GM18526 (cell line): ENCODE results near the gene AATF.

Source experiments
- POLR2A ChIP-seq: IDR thresholded peaks from 3 replicates; pipeline ENCODE4 v1.6.1; 2011; ENCODE audit not compliant: insufficient read length; ENCODE audit errors: extremely low read depth

The AATF gene, protein sequence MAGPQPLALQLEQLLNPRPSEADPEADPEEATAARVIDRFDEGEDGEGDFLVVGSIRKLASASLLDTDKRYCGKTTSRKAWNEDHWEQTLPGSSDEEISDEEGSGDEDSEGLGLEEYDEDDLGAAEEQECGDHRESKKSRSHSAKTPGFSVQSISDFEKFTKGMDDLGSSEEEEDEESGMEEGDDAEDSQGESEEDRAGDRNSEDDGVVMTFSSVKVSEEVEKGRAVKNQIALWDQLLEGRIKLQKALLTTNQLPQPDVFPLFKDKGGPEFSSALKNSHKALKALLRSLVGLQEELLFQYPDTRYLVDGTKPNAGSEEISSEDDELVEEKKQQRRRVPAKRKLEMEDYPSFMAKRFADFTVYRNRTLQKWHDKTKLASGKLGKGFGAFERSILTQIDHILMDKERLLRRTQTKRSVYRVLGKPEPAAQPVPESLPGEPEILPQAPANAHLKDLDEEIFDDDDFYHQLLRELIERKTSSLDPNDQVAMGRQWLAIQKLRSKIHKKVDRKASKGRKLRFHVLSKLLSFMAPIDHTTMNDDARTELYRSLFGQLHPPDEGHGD

DNA sequence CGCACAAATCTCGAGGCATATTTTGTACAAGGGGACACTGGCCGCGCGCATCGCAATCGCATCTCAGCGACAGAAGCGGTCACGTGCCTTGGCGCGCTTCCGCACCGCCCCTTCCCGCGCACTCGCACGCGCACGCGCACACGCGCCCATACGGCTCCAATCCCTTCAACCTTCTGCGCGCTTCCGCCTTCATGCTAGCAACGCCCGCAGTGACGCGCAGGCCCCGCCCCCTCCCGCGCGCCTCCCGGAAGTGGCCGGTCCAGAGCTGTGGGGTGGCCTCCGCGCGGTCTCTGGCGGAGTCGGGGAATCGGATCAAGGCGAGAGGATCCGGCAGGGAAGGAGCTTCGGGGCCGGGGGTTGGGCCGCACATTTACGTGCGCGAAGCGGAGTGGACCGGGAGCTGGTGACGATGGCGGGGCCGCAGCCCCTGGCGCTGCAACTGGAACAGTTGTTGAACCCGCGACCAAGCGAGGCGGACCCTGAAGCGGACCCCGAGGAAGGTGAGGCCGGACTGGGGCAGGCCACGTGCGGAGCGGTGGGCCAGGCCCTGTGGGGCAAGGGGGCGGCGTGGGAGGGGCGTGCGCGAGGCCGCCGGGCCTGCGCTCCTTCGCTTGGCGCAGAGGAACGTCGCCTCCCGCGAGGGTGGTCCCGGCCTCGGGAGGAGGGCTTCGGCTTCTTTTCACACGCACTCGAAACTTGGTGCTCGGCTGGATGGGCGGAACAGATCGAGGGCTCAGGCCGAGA lies at the start of gene AATF:
Gene AATF (plus strand): TSS at position 238 of the 744 bp plus-strand sequence. CDS start 172 bp downstream, at position 410.
- TF ChIP-seq POLR2A: peak; percentile 92

DNA sequence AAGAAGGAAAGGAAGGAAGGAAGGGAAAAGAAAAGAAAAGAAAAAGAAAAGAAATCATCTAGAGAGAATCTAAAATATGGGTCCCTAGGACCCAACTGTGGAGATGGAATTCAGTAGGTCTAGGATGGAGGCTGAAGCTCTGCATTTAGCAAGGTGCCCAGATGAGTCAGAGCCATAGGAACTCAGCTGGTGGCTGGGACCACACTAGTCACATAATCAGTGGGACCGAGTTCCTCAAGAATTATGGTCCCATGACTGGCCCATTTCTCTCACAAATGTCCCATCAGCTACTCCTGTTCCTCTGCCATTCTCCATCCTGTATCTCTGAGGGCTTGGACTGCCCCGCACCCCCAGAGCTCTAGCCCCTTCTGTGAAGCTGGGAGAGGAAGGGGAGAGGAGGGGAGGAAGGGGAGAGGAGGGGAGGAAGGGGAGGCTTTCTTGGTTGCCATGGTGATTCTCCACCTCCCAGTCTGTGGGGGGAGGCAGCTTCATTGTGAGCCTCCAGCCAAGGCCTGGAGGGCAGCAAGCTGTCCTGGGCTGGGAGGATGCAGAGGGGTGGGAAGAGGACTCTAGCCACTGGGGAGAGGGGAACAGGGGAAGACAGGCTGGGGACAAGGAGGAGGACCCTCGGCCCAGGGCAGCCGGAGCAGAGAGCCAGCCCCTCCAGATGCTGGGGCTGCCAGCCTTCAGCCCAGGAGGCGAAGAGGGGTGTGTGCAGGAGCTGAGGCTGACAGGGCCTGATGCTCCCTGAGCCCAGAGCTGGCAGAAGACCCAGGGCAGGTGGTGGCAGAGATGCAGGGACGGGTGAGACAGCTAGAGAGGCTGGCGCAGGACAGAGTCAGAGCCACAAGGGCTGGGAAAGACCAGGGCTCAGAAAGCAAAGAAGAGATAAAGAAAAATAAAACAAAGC lies 49.2 kb upstream of the AATF start:
- TF ChIP-seq POLR2A: no peak

DNA sequence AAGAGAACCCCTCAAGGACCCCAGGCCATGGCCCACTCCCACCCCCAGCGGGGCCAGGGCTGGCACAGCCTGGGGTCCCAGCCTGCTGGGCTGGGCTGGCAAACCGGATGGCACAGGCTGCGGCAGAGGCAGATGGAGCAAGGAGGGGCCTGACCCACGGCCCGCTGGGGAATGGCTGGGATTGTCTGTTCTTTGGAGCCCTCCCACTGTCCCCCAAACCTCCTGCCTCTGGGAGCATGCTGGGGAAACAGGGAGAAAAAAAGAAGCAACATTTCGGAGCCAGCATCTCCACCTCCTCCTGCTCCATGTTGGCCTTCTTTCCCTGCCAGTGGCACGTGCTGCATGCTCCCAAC lies 48.6 kb upstream of the AATF start:
- no peak for TF ChIP-seq POLR2A

DNA sequence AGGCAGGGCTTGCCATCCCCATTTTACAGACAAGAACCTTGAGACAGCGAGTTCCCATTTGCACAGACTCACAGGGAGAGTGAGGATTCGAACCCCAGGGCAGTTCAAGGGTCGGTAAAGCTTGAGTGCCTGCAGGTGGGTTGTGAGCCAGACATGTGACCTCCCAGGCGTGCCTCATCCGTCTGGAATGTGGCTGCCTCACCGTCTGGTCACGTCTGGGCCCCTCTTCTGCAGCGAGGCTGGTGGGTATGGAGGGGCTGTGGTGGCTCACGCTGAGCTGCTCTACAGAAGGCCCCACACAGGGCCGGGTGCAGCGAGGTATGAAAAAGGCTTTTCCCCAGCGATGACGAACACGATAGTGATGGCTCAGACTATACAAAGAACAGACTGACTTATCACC lies 47.2 kb upstream of the AATF start:
- TF ChIP-seq POLR2A: no peak

DNA sequence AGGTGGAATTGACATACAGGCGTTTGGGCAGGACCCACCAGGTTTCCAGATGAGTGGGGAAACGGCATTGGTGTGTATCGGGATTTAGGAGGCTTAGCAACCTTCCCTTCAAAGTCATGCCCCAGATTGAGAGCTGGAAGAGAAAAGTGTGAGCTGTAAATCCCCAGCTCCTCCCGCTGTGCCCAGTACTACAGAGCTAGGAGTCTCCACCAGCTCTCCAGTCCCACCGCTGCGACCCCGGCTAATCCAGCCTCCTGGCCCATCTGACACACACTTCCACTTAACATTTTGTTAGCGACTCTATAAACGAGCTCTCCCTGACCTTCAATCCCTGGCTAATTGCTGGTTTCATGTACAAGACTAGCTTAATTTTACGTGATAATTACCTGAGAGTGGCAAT lies 41.3 kb upstream of the AATF start:
- TF ChIP-seq POLR2A: no peak

DNA sequence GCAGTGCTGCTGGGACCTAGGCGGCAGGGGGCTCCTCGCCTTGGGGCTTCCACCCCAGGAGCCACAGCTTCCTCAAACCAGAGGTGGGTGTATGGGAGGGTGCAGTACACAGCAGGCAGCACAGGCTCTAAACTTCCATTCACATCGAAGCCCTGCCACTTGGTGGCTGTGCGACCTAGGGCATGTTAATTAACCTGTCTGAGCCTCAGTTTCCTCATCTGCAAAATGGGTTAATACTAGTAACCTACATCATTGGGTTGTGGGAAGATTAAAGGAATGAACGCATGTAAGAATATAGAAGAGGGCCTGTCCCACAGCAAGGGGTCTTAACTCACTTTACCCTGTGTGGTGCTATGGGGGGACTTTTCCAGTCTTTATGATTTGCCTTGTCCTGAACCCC lies 38.2 kb upstream of the AATF start:
- TF ChIP-seq POLR2A: no peak

DNA sequence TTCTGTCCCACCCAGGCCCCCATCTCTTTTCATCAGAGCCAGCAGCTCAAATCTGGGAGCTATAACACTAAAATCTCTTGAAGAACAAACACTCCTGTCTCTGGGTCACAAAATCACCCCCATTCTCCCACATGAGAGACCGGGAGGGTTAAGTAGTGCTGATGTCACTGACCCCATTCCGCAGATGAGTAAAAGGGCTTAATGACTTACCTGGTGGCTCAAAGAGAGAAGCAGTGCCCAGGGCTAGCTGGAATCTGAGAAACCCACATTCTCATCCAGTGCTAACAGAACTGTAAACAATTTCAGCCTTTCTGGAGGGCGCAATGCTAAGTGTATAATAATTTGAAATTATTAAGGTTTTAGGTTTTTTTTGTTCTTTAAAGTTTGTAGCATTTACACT lies 37.8 kb upstream of the AATF start:
- no peak for TF ChIP-seq POLR2A

DNA sequence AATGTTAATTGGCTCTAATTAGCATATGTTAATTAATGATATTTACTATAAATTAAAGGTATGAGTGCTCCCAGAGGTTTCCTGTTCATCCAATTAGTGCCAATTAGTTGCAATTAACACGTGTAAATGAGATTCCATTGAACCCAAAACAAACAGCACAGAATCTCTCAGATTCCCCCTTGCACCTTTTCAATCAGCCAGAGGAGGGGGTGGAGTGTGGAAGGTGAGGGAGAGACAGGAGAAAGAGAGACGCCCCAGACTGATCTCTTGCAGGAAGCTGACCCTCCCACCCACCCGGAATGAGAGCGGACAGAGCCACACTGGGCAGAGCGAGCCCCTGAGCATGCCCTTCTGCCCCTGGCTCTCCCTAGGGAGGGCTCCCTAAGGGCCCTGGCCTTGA lies 35.6 kb upstream of the AATF start:
- TF ChIP-seq POLR2A: no peak

DNA sequence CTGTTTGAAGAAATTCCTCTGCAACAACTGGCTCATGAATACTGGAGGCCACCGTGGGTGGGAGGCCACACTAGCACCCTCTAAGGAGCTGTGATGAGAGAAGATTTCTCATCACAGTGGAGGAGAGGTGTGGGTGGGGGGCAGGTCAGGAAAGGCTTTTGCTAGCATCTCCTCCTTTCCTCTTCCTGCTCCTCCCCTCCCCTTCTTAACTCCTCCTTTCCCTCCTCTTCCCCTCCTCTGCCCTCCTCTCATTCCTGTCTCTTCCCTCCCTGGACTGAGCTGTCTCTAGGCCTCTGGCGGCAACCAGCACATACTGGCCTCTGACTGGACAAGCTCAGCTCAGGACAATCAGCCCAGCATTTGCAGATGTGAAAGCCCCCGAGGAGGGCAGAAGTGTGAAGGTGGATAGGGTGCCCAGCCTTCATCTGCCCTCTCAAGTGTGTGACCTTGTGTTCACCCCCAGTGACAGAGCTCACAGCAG lies 30.5 kb upstream of the AATF start:
- TF ChIP-seq POLR2A: no peak

DNA sequence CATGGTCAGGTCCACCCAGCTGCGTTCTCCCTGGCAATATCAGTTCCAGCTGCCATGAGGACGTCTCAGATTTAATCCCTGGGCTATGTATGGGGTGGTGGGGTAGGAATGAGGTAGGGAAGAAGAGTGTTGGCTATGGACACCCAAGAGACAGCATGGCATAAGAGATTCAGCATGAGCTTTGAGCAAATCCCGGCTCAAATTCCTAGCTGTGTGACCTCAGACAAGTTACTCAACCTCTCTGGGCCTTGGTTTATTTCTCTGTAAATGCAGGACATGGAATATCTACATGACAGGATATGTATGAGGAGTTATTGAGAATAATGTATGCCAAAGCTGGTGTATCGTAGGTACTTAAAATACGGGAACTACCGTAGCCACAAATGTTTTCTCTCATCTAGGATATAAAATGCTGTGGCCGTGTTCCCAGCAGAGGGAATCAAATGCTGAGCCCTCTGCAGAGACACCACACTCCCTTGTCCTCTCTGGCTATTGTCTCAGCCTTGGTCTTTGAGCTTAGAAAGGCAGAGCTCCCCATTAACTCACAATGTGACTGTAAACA lies 29.3 kb upstream of the AATF start:
- TF ChIP-seq POLR2A: no peak

DNA sequence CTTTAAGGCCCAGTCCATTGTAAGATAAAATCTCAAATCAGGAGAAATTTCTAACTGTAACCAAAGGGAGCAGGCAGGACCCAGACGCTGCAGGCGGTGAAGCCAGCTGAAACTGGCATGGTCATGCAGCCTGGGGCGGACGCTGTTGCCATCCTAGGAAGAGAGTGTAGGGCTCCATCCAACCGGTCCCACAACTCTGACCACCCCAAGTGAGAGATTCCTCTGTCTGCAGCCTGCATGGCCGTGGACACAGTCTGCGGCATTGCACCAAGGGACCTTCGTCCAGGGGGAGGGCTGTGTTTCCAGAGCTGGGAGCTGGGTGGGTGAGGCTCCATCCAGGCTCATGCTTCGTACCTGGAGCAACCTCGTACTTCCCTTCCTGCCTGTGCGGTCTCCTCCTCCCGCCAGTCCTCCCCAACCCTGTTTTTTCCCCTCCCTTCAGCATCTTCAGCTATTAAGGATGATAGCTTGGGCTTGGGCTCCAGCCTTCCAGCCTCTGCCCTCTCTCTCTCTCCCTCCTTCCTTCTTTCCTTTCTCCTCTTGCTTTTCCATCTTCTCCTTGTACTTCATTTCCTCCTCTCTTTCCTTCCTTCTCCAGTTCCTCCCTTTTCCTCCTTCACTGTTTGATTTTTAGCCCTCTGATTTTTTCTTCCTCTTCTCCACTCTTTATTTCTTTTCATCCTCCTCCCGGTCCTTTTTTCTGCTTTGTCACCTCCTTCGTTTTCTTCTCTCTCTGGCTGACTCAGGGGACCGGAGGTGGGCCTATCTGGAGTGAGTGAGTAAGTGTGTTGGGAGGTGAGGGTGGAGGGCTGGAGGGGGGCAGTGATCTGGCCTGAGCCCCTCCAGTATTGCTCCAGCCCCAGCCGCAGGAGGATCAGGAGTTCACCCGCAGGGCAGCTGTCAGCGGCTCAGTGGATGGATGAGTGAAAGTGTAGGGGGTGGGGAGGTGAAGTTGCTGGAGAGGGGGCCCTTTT lies 28.4 kb upstream of the AATF start:
- TF ChIP-seq POLR2A: no peak

DNA sequence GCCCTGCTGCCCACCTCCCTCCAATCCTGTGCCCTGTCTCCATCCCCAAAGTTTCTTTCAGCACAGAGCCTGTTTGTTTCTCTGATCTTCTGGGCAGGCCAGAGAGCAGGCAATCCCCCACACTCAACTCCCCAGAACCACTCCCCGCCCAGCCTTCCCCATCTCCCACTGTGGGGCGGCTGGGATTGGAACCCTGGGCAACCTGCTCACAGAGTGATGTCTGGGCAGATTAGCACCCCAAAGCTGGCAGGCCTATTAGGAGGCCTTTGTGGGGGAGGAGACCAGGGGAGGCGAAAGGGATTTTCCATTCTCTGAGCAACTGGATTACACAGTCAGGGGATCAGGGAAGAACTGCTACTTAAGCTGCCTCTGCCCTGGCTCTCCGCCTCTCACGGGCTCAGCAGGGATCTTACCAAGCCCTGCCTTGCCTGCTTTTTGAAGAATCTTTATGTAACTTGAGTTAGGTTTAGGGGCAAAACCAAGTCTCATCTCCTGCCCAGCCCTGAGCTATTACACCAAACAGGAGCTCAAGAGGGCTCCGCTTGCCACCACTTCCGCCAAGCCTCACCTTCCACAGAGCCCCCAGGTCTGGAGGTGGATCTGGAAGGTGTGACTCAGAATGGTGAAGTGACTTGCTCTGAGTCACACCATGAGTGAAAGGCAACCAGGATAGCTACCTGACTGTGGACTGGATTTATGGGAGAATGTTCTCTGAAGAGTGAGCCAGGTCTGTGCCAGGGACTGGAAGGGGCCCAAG lies 27.5 kb upstream of the AATF start:
- no peak for TF ChIP-seq POLR2A

DNA sequence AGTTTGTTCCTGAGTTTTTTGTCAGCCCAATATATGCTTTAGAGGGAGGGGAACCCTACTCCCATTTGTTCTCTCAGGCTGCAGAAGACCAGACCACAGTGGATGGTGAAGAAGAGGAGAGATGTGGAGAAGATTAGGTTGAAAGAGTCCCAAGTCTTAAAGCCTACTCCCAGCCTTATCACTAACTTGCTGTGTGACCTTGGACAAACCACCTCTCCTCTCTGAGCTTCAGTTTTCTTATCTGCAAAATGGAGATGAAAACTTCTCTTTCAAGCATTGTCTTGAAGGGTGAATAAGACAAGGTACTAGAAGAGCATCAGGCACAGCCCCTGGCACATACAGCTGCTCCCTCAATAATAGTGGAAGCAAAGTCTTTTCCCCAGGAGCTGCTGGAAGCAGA lies 26.6 kb upstream of the AATF start:
- TF ChIP-seq POLR2A: no peak
